Hematopoietic multipotent progenitor cell (in vitro differentiated cells): ENCODE data around the gene EVL. TPM values are rescaled to one million over a fixed set of nuclear protein-coding genes. Genes with fewer than 3 reads are reported as not detected.
A peak's percentile ranks its signal among the peaks of the same experiment; 100 is the strongest.

ENCODE experiments used
- DNase-seq, 3 donors: peaks; one replicate each; pipeline ENCODE4 v3.0.0-alpha.2; 2011 to 2015; ENCODE audit warnings: low read depth in 2 of 3, low spot score in 2 of 3
- total RNA-seq: library from RNA; depleted of rRNA; stranded (reverse); fragments of >200 nt; gene quantifications from one replicate; pipeline ENCODE4 v1.2.3, GENCODE V29; 2012

The EVL gene
- total RNA-seq, 1 donor, result 102 TPM

DNA sequence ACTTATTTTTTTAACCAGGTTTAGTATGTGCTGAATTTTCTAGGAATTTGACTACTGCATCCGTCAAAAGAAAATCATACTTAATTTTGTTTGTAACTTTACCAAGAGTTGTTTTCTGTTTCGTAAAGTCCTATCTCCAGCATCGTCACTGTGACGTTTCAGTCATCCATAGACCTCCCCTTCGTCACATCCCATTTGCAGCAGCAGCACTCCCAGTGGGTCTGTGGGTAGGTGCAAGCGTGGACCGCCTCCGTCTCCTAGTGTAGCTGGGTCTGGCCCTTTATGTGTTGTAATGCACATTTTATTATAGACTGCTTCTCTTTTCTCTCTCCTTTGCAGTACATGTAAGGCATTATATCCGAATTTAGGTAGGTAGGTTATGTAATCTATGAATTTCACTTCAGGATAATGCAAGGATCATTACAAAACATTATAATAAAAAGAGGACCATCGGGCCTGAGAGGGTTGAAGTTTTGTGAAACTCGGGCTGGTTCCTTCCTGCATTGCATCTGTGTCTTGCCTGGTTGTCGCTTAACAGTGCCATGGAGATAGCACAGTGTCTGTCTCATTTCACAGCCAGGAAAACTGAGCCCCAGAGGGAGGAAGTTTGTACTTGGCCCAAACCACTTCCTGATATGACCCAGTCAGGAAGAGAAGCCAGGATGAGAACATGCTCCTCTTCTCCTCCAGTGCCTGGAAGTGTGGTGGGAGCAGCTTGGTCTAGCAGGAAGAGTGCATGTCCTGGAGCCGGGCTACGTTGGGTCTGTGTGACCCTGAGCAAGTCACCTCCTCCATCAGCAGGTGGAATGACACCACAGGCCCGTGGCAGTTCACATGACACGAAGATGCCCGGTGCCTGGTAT lies 41.3 kb downstream of the EVL start:
- peak in 2 of 3 donors; percentile 18 to 28 for DNase-seq

DNA sequence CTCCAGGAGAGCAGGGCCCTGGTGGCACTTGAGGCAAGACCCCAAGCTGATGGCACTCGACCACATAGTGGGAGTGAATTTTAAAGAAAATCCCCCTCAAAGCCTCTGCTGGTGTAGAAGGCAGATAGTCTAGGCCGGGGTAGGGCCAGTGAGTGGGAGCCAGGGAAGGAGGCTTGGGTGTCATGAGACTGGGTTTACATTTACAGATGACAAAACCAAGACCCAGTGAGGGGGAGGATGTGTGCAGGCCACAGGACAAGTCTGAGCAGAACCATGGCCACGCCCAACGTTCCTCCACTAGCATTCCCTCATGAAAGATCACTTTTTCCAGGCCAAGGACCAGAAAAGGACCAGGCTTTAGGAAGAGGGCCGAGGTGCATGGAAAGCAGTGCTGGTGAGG lies 42.0 kb downstream of the EVL start:
- DNase-seq, result no peak

DNA sequence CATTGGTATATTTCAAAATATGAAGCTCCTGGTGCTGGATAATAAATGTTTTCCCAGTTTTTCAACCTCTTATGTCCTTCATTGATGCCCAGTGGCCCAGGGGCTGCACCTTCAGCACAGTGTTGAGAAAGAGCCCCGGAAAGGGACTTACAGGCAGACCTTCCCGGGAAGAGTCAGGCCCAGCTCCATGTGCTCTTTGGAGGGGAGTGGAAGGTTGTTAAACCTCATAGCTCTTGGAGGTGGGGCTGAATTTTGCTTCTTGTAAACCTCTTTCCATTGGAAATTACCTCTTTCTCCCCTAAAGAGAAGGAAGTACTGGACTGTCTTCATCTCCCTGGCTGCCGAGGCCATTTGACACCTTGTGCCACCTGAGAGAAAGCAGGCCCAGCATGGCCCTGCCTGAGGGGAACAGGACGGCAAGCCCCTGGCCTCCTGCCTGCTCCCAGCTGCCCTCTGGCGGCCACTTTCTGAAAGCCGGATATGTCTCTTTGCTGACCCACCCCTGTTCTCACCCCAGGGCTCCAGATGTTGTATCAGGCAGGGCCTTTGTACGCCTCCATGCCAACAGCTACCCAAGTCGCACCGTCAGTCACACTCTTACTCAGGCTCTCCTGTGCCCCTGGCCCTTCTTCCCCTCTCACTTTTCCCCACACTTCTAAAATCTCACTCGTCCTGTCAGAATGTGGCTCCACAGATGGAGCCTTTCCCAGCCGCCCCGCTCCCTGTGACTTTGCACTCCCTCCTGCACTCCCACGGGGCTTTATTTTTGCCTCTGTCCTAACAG lies 43.0 kb downstream of the EVL start:
- DNase-seq, result peak; percentile 73 to 86 (median 83)

DNA sequence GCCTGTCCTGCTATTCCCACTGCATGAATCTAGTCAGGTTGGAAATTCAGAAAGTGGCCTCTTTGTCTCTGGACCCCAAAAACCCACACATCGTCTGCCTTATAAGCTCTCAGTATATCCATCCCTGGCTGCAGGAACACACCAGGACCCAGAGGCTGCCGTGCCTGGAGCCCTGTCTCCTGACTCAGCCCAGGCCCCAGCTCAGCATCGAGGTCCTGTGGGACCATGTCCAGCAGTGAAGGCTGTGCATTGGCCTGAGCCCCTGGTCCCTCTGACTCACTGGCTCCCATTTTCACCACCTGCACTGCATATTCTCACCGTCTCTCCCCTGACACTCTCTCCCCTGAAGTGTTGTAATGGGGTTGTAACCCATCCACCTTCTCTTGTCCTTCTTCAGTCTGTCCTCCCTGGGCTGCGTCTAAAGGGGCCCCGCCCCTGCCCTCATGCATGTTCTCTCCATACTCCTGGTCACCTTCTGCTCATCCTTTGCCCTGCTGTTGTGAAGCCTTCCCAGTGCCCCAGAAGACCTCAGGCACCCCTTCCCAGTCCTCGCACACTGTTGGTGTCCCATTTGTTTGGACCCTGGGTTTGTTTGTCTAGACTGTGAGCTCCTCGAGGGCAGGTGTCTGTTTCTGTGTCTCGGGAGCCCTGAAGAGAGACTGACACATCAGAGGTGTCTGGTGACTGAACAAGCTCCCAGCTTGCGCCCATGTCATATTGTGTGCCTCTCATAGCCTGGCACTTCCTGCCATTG lies 43.8 kb downstream of the EVL start:
- no peak for DNase-seq

DNA sequence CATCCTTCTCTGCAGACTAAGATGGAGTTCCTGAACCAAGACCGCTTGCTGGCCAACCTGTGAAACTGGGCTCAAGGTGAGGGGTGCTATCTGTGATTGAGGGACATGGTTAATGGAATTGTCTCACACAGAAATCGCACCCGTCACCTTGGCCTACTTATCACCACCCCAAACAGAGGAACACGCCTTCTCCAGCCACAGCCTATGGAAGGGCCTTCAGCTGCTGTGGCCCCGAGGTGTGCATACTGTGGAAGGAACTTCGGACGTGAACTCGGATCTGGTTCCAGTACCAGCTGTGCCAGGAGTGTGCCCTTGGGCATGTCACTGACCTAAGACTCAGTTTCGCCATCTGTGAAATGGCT lies 44.4 kb downstream of the EVL start:
- DNase-seq, result no peak

DNA sequence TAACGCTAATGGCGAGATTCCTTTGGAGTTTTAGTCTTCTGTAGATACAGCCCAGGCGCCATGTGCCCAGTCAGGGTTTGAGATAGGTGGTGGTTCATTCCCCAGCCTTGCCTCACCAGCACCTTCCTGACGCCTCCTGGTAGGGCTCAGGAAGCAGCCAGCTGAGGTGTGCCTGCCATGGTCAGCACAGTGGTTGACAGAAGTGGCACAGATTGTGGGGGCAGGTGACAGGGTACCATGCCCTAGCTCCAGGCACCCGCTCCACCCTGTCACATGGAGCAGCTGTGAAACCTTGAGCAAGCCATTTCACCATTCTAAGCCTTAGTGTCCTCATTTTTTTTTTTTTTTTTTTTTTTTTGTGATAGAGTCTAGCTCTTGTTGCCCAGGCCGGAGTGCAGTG lies 45.6 kb downstream of the EVL start:
- DNase-seq, result no peak

- no peak for DNase-seq
Observed at GRCh38 chr14:100111931-100112704, 46.9 kb downstream of the EVL start.

GRCh38 chr14:100114109-100114765 lies 49.0 kb downstream of the EVL start:
- no peak for DNase-seq

DNA sequence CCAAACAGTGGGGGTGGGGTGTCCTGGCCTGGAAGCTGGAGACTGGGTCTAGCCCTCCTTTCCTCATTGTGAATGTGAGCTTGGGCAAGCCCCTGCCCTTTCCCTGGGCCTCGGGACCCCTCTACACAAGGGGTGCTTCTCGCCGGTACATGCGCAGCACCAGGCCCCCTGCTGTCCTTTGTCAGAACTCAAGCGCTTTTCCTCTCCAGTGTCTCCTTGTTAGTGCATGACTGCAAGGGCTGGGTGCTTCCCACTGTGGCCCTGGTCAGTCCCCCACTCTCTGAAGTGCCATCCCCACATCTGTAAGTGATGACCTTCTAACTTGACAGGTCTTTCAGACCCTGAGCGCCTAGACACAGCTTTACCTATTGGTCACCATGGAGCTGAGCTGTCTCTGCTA lies 50.0 kb downstream of the EVL start:
- no peak for DNase-seq

- DNase-seq, result no peak
Observed at GRCh38 chr14:100115726-100116125, 50.5 kb downstream of the EVL start.

DNA sequence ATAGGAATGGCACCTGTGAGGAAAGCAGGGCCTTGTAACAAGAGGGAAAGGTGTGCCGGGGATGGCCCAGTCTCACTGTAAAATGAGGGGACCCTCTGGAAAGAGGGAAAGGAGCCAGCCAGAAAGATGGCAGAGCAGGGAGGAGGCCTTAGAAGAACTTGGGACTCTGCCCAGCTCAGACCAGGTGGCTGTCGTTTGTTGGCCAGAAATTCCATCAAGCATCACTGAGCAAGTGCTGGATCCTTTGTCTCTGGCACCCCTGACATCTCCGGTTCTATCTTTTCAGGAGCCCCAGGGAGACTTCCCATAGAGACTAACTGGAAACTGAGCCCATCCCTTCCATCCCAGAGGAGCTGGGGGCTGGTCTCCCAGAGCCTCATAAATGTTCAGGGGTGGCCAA lies 50.9 kb downstream of the EVL start:
- DNase-seq, result no peak

- DNase-seq, result no peak
Observed at GRCh38 chr14:100117026-100117425, 51.8 kb downstream of the EVL start.

DNA sequence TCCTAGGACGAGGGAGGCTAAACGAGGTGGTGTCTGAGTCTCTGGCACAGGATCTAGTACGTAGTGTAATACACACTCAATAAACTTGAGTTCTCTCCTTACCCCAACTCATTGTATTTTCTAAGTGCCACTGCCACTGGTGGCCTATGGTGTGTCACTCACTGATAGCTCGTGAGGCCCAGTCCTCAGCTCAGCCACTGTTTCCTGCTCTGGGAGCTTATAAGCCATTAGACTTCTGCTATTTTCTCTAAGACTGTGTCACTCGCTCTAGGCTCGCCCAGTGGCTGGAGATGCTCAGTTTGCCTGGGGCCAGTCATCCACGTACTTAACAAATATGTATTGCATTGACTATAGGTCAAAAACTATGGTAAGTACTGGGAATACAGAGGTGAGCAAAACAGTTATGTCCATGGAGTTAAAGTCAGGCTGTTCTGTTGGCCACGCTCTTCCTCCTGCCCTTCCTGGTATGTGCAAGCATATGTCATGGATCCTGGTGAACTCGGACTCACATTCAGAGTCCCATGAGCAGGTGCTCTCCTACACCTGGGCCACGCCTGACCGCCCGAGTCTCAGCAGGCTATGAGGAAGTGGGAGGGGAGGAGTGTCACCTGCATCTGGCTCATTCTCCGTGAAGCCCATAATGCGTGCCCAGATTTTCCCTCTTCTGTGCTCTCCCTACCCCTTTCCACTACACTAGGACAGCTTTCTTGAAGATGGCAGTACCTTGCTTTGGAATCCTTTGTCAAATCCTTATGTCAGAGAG lies 52.6 kb downstream of the EVL start:
- DNase-seq, result peak in 2 of 3 donors; percentile 40 to 80

- no peak for DNase-seq
Observed at GRCh38 chr14:100118396-100119011, 53.3 kb downstream of the EVL start.

DNA sequence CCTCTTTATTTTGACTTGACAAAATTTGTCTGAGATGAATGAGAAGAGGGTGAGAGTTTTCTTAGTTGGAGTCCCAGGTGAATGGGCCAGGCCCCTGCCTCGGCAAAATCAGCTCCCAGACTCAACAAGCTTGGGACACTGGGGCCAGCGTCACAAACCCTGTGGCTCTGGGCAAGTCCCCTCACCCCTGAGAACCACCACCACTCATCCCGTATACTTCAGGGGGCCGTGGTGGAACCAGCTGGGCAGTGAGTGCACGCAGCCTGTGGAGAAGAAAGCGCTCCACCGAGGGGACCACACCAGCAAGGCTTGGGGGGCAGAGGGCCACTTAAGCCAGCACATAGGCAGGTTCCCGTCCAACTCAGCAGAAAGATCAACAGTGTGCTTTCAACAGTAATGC lies 54.0 kb downstream of the EVL start:
- no peak for DNase-seq

DNA sequence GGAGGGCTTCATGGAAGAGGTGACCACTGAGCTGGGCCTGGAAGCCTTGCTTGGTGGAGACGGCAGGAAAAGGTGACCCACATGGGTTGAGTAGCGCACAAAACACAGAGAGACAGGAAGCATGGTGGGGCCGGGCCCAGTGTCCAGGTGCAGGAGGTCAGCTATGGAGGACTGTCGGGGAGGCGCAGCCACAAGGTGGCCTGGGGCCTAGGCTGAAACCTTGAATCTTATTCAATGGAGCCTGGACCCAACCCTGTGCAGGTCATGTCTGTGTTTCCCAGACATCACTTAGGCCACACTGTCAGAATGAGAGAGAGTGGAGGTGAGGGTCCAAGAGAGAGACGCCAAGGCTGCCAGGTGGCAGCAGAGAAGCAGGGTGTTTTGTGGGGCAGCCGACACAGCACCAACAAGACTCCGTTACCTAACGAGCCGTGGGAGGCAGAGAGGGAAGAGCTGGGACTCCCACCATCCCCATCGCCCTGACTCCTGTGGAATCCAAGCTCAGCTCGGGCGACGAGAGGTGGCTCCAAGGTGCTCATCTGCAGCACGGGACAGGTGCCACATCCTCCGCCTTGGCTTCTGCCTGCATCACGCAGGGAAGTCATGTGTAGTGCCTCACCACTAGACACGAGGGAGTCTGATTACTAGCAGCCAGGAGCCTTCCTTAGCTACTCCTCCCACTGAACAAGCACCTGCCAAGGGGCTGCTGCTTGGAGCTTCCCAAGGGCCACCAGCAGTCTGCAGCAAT lies 55.5 kb downstream of the EVL start:
- no peak for DNase-seq

DNA sequence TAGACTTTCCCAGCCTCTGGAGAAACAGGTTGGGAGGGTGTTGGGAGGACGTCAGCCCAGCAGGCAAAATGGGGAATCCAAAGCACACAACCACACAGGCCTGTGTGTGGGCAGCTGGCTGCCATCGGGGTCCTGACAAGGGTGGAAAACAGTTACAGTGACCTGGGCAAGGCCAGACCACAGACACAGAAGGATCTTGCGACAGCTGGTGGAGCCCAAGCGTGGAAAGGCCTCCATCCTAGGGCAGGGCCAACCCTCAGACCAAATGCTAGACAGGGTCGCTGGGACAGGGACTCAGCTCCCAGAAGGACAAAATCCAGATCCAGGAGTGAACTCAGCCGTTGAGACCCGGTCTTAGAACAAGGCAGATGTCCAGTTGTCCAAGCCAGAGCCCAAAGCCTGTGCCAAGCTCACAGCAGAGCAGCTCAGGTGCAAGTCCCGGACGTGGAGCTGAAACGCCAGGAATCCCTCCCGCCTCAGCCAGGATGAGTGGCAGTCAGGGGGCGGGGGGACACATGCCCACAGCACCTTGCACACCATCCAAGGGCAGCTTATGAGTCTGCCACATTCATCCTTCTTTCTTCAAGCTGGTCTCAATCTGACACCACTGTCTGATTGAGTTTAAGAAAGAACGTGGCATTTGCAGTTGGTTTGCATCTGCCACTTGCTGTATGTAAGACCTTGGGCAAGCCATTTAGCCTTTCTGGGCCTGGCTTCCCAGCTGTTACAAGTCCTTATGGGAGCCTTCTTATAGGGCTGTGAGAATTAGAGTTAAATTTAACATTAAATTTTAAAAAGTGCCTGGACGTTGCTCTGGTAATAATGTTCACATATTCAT lies 56.6 kb downstream of the EVL start:
- no peak for DNase-seq
